OCI-LY1 (cell line): ENCODE results near the gene ALS2CL.

ENCODE experiments used
- H2AFZ ChIP-seq: fragments of 200-600 bp; sonication (generic), shearing (Covaris generic); 2 replicates; pipeline ENCODE4 v1.6.0; 2014; ENCODE audit warnings: antibody characterized with exemption, mild to moderate bottlenecking, low read length
- H3F3A ChIP-seq: fragments of 200-600 bp; sonication (generic), shearing (Covaris generic); 2 replicates; pipeline ENCODE4 v1.6.0; 2014; ENCODE audit warnings: mild to moderate bottlenecking, antibody characterized with exemption, low read length, moderate library complexity; ENCODE audit not compliant: insufficient read depth
- H3K27ac ChIP-seq: fragments of 200-600 bp; sonication (generic); 2 replicates; pipeline ENCODE4 v1.5.1; 2014; ENCODE audit warnings: low read length, mixed run types, mild to moderate bottlenecking, low read depth; ENCODE audit not compliant: poor library complexity, severe bottlenecking
- H3K27me3 ChIP-seq: fragments of 200-600 bp; sonication (generic); 2 replicates; pipeline ENCODE4 v1.6.0; 2014; ENCODE audit warnings: antibody characterized with exemption, mild to moderate bottlenecking, low read length, moderate library complexity; ENCODE audit not compliant: insufficient read depth
- H3K36me3 ChIP-seq: fragments of 200-600 bp; sonication (generic); 2 replicates; pipeline ENCODE4 v1.6.1; 2014; ENCODE audit warnings: mild to moderate bottlenecking, antibody characterized with exemption, low read length, moderate library complexity, mixed read lengths; ENCODE audit not compliant: insufficient read depth
- H3K4me1 ChIP-seq: fragments of 200-600 bp; sonication (generic); 2 replicates; pipeline ENCODE4 v1.5.1; 2014; ENCODE audit warnings: mild to moderate bottlenecking, low read length, moderate library complexity; ENCODE audit not compliant: insufficient read depth, severe bottlenecking
- H3K4me2 ChIP-seq: fragments of 200-600 bp; sonication (generic), shearing (Covaris generic); 2 replicates; pipeline ENCODE4 v1.6.1; 2014; ENCODE audit warnings: low read length
- H3K4me3 ChIP-seq: fragments of 200-600 bp; sonication (generic); 2 replicates; pipeline ENCODE4 v1.5.1; 2014; ENCODE audit warnings: low read length, low read depth, mild to moderate bottlenecking, mixed read lengths; ENCODE audit not compliant: poor library complexity, severe bottlenecking
- H3K79me2 ChIP-seq: fragments of 200-600 bp; shearing (Covaris generic); 2 replicates; pipeline ENCODE4 v1.6.1; 2016; ENCODE audit warnings: mixed run types, low read length, mixed read lengths; ENCODE audit not compliant: insufficient read depth
- H3K9ac ChIP-seq: fragments of 200-600 bp; sonication (generic), shearing (Covaris generic); 2 replicates; pipeline ENCODE4 v1.6.1; 2014; ENCODE audit warnings: mild to moderate bottlenecking, low read length, mixed read lengths
- H3K9me2 ChIP-seq: fragments of 200-600 bp; sonication (generic), shearing (Covaris generic); 2 replicates; pipeline ENCODE4 v1.6.1; 2014; ENCODE audit warnings: low read depth, mild to moderate bottlenecking, low read length, mixed read lengths
- H3K9me3 ChIP-seq: fragments of 200-600 bp; shearing (Covaris generic); 2 replicates; pipeline ENCODE4 v1.6.1; 2014; ENCODE audit warnings: low read length, mixed read lengths
- H4K20me1 ChIP-seq: fragments of 200-600 bp; sonication (generic), shearing (Covaris generic); 2 replicates; pipeline ENCODE4 v1.6.0; 2016; ENCODE audit warnings: mild to moderate bottlenecking, low read length; ENCODE audit not compliant: insufficient read depth
- EZH2 ChIP-seq: fragments of 200-600 bp; sonication (generic), shearing (Covaris generic); IDR thresholded peaks from 2 replicates; pipeline ENCODE4 v1.8.0; 2017; ENCODE audit warnings: borderline replicate concordance, mixed run types, mild to moderate bottlenecking, antibody characterized with exemption, low read length, moderate library complexity, mixed read lengths
- TF ChIP-seq, protein P1 (sequence below): fragments of 200-600 bp; sonication (generic), shearing (Covaris generic); IDR thresholded peaks from 2 replicates; pipeline ENCODE4 v1.5.1; 2017; ENCODE audit warnings: mild to moderate bottlenecking, antibody characterized with exemption, low read length, moderate library complexity, mixed read lengths

The ALS2CL gene

DNA sequence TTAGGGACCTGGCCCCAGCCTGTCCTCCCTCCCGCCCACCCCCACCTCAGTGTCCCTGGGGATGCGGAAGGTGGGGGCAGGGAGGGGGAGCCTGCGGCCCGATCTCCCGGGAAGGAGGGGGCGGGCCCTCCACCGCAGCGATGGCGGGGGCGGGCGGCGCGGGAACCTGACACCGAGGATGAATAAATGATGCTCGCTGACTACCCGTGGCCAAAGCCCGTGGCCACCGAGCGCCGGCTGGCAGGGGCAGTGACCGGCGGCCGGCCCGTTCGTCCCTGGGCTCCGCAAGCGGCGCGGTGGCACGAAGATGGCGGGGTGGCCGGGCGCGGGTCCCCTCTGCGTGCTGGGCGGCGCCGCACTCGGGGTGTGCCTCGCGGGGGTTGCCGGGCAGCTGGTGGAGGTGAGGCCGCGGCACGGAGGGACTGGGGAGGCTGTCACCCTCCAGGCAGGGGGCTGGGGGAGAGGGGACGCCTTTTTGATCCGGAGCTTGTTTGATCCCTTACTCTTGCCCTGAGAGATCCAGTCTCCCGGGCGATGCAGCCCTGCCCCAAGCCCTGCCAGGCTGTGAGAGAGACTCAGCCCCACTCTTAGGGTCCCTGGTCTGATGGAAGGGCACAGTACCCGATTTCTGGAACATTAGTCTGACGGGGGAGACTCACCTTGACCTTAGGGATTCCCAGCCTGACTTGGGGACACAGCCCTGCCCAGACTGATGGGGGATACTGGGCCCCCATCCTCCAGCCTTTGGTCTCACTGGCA, 7.9 kb upstream of the ALS2CL start, which contains the start of gene TMIE:
TMIE (plus strand) TSS at position 212 of the 759 bp plus-strand sequence; CDS start at position 308, 96 bp downstream.
- Histone ChIP-seq H3K4me3 (no peak within 1 kb of the TSS), H3K27me3 (0 out of 2 replicates have a peak, but pooled peaks cover 6% of the 10 kb centered on the region), H3K9ac (no peak within 1 kb of the TSS), H3K9me3 (no peaks in the 10 kb centered on the region), H3K36me3 (no peaks in the 10 kb centered on the region), H3K9me2 (no peaks in the 10 kb centered on the region), H3K4me1 (no peaks in the 10 kb centered on the region), H2AFZ (no peak within 1 kb of the TSS), H3K4me2 (no peak within 1 kb of the TSS), H4K20me1 (no peaks in the 10 kb centered on the region), H3K79me2 (no peaks in the 10 kb centered on the region), H3K27ac (no peak within 1 kb of the TSS), H3F3A (no peaks in the 10 kb centered on the region)
- TF ChIP-seq EZH2 = no peak

DNA sequence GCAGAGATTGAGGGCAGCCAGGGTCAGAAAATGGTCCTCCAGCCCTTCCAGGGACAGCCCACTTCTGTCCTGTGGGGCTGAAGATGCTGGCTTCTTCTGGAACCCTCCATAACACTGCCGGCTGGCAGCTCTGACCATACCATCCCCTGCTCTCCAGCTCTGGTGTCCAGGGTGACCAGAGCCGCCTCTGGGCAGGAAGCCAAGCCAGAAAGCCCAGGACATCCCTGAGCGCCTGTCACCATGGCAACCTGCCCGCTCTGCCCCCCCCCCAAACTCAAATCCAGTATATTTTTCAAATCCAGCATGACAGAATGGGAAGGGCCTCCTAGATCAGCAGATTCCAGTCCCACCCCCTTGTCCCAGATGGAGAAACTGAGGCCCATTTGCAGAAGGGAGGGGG, 7.3 kb upstream of the ALS2CL start:
- TF ChIP-seq, protein P1, sequence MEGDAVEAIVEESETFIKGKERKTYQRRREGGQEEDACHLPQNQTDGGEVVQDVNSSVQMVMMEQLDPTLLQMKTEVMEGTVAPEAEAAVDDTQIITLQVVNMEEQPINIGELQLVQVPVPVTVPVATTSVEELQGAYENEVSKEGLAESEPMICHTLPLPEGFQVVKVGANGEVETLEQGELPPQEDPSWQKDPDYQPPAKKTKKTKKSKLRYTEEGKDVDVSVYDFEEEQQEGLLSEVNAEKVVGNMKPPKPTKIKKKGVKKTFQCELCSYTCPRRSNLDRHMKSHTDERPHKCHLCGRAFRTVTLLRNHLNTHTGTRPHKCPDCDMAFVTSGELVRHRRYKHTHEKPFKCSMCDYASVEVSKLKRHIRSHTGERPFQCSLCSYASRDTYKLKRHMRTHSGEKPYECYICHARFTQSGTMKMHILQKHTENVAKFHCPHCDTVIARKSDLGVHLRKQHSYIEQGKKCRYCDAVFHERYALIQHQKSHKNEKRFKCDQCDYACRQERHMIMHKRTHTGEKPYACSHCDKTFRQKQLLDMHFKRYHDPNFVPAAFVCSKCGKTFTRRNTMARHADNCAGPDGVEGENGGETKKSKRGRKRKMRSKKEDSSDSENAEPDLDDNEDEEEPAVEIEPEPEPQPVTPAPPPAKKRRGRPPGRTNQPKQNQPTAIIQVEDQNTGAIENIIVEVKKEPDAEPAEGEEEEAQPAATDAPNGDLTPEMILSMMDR = no peak
- TF ChIP-seq EZH2 = no peak
- Histone ChIP-seq H3K27me3 (0 out of 2 replicates have a peak, but pooled peaks cover 6% of the 10 kb centered on the region), H2AFZ (no peak overlapping the region), H3K9me2 (no peaks in the 10 kb centered on the region), H3K9me3 (no peaks in the 10 kb centered on the region), H3K9ac (no peak overlapping the region), H3K79me2 (no peaks in the 10 kb centered on the region), H3K4me2 (no peak overlapping the region), H4K20me1 (no peaks in the 10 kb centered on the region), H3K36me3 (no peaks in the 10 kb centered on the region), H3F3A (no peaks in the 10 kb centered on the region), H3K4me1 (no peaks in the 10 kb centered on the region), H3K4me3 (no peak overlapping the region), H3K27ac (no peak overlapping the region)

DNA sequence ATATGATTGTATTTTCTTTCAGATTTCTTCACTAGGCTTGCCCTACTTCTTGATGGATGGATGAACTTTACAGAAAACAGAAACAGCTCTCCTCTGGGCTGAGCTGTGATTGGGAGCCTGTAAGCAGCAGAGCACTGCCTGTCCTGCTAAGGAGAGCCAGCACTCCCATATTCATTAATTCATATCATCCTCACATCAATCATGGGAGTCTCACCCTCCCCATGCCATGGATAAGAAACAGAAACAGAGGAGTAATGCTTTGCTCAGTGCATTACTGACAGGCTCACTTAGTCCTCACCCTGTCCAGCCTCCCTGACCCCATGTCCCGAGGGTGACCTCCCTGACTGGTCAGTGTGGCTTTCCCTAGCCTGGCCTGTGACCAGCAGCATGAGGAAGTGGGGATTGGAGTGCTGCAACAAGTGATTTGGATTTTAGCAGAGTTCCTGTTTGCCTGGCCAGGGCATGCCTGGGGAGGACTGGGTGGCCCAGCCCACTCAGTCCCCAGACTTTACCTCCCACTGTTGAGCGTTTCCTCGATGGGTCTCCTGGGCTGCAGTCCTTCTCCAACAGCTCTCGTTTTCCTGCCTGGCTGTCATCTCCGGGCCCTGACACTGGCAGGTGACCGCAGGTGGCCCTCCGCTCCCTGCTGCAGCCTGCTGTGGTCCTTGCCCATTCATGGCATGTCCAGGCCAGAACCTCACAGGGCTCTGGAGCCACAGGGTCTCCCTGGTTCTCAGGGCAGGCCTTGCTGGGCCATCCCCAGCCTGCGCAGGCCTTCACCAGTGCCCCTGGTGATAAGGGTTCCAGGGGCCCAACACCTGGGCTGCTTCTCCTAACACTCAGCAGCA, 6.4 kb upstream of the ALS2CL start:
- Histone ChIP-seq H3K9me3 (no peaks in the 10 kb centered on the region), H3K4me3 (no peak overlapping the region), H3K27me3 (0 out of 2 replicates have a peak, but pooled peaks cover 6% of the 10 kb centered on the region), H3K4me1 (no peaks in the 10 kb centered on the region), H3K9me2 (no peaks in the 10 kb centered on the region), H2AFZ (no peak overlapping the region), H4K20me1 (no peaks in the 10 kb centered on the region), H3K36me3 (no peaks in the 10 kb centered on the region), H3K79me2 (no peaks in the 10 kb centered on the region), H3K9ac (no peak overlapping the region), H3F3A (no peaks in the 10 kb centered on the region), H3K4me2 (no peak overlapping the region), H3K27ac (no peak overlapping the region)
- no peak for TF ChIP-seq EZH2
- TF ChIP-seq, protein P1 = no peak
